MCF 10A (cell line): ENCODE results near the gene ATL2. TPM values are rescaled to one million over a fixed set of nuclear protein-coding genes. Genes with fewer than 3 reads are reported as not detected.

ENCODE experiments used
- BruUV-seq: library from RNA; stranded (reverse); fragments of 400-500 nt; replicated peaks from 2 replicates; lab custom pipeline; 2021; lab: Mats Ljungman, UMichigan
- CTCF ChIA-PET: fragments of 300-600 bp; sonication (Branson Sonifier 250); formaldehyde crosslinking; extraction: SDS; loops from one replicate; lab custom pipeline; 2021; ENCODE audit warnings: antibody characterized with exemption, inconsistent platforms; lab: Yijun Ruan, JAX
- POLR2A ChIA-PET: fragments of 300-600, 350-650 bp; sonication (Branson Sonifier 250); formaldehyde crosslinking; extraction: SDS; loops from one replicate; lab custom pipeline; 2020; ENCODE audit warnings: antibody characterized with exemption, inconsistent platforms; lab: Yijun Ruan, JAX
- DNase-seq: peaks from one replicate; pipeline ENCODE4 v3.0.0-alpha.2; 2018; ENCODE audit not compliant: unreplicated experiment
- H3K27ac Mint-ChIP-seq: one replicate; pipeline ENCODE4 v1.8.0; 2022; ENCODE audit warnings: mild to moderate bottlenecking, low read depth, mixed read lengths; ENCODE audit not compliant: unreplicated experiment
- H3K27me3 Mint-ChIP-seq: one replicate; pipeline ENCODE4 v1.8.0; 2022; ENCODE audit warnings: mixed read lengths; ENCODE audit not compliant: insufficient read depth, unreplicated experiment
- H3K36me3 Mint-ChIP-seq: one replicate; pipeline ENCODE4 v1.8.0; 2022; ENCODE audit warnings: mild to moderate bottlenecking, moderate library complexity, mixed read lengths; ENCODE audit not compliant: insufficient read depth, unreplicated experiment
- H3K4me1 Mint-ChIP-seq: one replicate; pipeline ENCODE4 v1.8.0; 2022; ENCODE audit warnings: mixed read lengths; ENCODE audit not compliant: insufficient read depth, unreplicated experiment
- H3K4me3 Mint-ChIP-seq: one replicate; pipeline ENCODE4 v1.8.0; 2022; ENCODE audit warnings: mild to moderate bottlenecking, moderate library complexity, mixed read lengths; ENCODE audit not compliant: unreplicated experiment
- H3K9me3 Mint-ChIP-seq: one replicate; pipeline ENCODE4 v1.8.0; 2022; ENCODE audit warnings: mixed read lengths; ENCODE audit not compliant: unreplicated experiment
- intact Hi-C: fragments of 100-400 bp; cut with micrococcal nuclease; formaldehyde crosslinking; loops from 2 replicates; pipeline ENCODE4 v1.14.1; 2022
- total RNA-seq: library from RNA; stranded (reverse); gene quantifications from 2 replicates; pipeline ENCODE4 v1.2.3, GENCODE V29; 2022
- TF ChIP-seq, protein P1 (sequence below): fragments of 200-600 bp; IDR thresholded peaks from one replicate; pipeline ENCODE4 v1.8.0; 2022; ENCODE audit warnings: antibody characterized with exemption, mild to moderate bottlenecking; ENCODE audit not compliant: unreplicated experiment

The ATL2 gene
- total RNA-seq, 1 experiment from 2014 or later = 54.2 TPM

DNA sequence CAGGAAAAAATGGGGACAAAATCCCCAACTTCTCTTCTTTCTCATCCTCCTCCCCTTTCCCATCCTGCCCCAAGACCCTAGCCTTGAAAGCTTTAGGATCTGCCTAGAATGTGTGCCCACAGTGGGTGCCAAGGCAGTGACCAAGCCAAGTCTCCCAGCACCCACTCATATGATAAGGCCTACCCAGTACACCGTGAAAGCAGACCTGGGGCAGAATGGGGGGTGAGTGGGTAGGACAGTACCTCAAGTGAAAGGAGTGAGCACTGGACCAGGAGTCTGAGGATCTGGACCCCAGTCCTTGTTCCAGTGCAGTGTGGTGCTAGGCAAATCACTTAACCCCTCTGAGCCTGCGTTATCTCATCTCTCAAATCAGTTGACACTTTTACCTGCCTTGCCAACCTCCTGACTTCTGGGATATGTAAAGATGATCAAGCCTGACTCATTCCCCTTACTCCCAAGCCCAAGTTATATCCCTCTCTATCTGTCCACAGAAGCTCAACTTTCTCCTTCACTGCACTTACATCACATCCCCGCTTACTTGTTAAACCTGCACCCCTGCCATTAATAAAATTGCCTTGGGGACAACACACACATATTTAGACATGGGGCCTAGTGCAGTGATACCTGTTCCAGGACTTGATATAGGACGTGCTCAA, 109.7 kb downstream of the ATL2 start:
- H3K27me3 Mint-ChIP-seq = no peaks in the 10 kb centered on the region
- H3K4me3 Mint-ChIP-seq = no peak overlapping the region
- TF ChIP-seq, protein P1, sequence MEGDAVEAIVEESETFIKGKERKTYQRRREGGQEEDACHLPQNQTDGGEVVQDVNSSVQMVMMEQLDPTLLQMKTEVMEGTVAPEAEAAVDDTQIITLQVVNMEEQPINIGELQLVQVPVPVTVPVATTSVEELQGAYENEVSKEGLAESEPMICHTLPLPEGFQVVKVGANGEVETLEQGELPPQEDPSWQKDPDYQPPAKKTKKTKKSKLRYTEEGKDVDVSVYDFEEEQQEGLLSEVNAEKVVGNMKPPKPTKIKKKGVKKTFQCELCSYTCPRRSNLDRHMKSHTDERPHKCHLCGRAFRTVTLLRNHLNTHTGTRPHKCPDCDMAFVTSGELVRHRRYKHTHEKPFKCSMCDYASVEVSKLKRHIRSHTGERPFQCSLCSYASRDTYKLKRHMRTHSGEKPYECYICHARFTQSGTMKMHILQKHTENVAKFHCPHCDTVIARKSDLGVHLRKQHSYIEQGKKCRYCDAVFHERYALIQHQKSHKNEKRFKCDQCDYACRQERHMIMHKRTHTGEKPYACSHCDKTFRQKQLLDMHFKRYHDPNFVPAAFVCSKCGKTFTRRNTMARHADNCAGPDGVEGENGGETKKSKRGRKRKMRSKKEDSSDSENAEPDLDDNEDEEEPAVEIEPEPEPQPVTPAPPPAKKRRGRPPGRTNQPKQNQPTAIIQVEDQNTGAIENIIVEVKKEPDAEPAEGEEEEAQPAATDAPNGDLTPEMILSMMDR = no peak
- ChIA-PET CTCF (interaction anchor here (0.7 to 1.1 kb wide), 2 partner anchors 16 to 391 kb away, joined by 3 read pairs; no protein-coding TSS in a partner anchor), POLR2A (interaction anchor here (0.6 kb wide), 1 partner anchor 14 kb away, joined by 3 read pairs; no protein-coding TSS in a partner anchor)
- intact Hi-C loops = no loop called here
- no peaks in the 10 kb centered on the region for H3K9me3 Mint-ChIP-seq
- H3K36me3 Mint-ChIP-seq = no peaks in the 10 kb centered on the region
- H3K4me1 Mint-ChIP-seq = peaks cover 8% of the 10 kb centered on the region
- BruUV-seq = no TSS peak
- DNase-seq = no peak
- no peak overlapping the region for H3K27ac Mint-ChIP-seq

DNA sequence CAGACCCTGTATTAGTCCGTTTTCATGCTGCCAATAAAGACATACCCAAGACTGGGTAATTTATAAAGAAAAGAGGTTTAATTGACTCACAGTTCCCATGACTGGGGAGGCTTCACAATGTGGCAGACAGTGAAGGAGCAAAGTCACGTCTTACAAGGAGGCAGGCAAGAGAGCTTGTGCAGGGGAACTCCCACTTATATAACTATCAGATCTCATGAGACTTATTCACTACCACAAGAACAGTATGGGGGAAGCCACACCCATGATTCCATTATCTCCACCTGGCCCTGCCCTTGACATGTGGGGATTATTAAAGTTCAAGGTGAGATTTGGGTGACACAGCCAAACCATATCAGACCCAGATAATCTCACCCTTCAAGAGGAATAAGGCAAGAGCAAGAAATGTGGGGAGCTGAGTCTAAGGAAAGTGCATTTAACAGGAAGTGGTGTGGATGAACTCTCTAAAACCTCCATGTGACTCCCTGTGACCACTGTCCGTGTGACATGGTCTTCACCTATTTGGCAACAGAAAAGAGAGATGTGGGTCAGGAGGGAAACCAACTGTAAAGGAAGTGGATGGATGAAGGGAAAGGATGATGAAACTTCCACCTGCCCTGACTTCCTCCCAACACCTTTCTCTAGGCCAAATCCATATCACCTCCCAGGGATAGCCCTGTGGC, 110.6 kb downstream of the ATL2 start:
- BruUV-seq = no TSS peak
- DNase-seq = no peak
- intact Hi-C loops = no loop called here

DNA sequence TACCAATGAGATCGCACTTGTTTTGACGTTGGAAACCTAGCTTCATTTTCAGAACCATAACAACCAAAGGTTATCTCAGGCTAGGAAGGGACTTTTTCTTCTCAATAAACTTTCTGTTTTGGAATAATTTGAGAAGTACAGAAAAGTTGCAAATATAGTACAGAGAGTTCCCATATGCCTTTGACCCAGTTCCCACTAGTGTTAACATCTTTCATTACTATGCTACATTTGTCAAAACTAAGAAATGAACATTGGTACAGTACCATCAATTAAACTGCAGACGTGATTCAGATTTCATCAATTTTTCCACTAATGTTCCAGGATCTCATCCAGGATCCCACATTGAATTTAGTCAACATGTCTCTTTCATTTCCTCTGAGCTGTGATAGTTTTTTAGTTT, 111.6 kb downstream of the ATL2 start:
- peaks cover 8% of the 10 kb centered on the region for H3K4me1 Mint-ChIP-seq
- H3K27me3 Mint-ChIP-seq = no peaks in the 10 kb centered on the region
- DNase-seq = no peak
- ChIA-PET CTCF (interaction anchor here (0.7 kb wide), 1 partner anchor 264 kb away, joined by 3 read pairs; no protein-coding TSS in a partner anchor), POLR2A (interaction anchor here (0.6 to 1.2 kb wide), 2 partner anchors 27 to 54 kb away, joined by 3 read pairs; no protein-coding TSS in a partner anchor)
- TF ChIP-seq, protein P1 = no peak
- intact Hi-C loops = no loop called here
- no peak overlapping the region for H3K4me3 Mint-ChIP-seq
- no peaks in the 10 kb centered on the region for H3K36me3 Mint-ChIP-seq
- no peaks in the 10 kb centered on the region for H3K9me3 Mint-ChIP-seq
- no TSS peak for BruUV-seq
- no peak overlapping the region for H3K27ac Mint-ChIP-seq

More for the DNA sequence above, 110.6 kb downstream of the ATL2 start:
- peaks cover 8% of the 10 kb centered on the region for H3K4me1 Mint-ChIP-seq
- CTCF ChIA-PET = interaction anchor here (1.1 kb wide), 1 partner anchor 390 kb away, joined by 3 read pairs; no protein-coding TSS in a partner anchor
- H3K27me3 Mint-ChIP-seq = no peaks in the 10 kb centered on the region
- no peaks in the 10 kb centered on the region for H3K36me3 Mint-ChIP-seq
- H3K9me3 Mint-ChIP-seq = no peaks in the 10 kb centered on the region
- H3K4me3 Mint-ChIP-seq = no peak overlapping the region
- no peak overlapping the region for H3K27ac Mint-ChIP-seq
- TF ChIP-seq, protein P1 = no peak
- POLR2A ChIA-PET = interaction anchor here (1.2 kb wide), 1 partner anchor 28 kb away, joined by 3 read pairs; no protein-coding TSS in a partner anchor
